ENCODE data around the gene SYT1.

The SYT1 gene

DNA sequence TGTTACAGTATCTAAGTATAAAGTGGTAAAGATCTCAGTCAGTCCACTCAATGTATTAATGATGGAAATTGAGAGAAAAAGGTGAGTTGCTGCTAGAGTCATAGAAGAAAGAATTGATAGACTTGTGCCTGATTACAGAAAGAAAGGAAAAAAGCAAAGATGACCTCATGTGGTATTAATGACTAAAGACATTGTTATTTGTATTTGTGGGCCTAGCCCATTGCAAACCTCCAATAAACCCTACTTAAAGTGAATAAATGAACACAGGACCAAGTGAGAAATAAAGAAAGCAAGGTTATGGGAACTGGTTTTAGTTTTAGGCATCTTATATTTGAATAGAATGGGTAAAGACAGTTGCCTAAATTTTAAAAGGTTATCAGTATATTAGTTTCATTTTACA, 105.5 kb downstream of the SYT1 start:
- no peak overlapping the region for H2AK5ac ChIP-seq (ENCODE audit: low read length, severe bottlenecking)
- no peak overlapping the region for H2BK15ac ChIP-seq (ENCODE audit: low read depth, poor library complexity, severe bottlenecking)
- H3K9ac ChIP-seq (ENCODE audit: low read length), result no peak overlapping the region
- no peaks in the 10 kb centered on the region for H3K27me3 ChIP-seq (ENCODE audit: control insufficient read depth in 1 of 2, insufficient read depth in 1 of 2, low read length in 2 of 2)
- H2BK12ac ChIP-seq (ENCODE audit: low read length in 2 of 2), result no peak overlapping the region
- no peak overlapping the region for H3K18ac ChIP-seq (ENCODE audit: low read depth in 1 of 2, low read length in 2 of 2)
- no peak overlapping the region for H2BK120ac ChIP-seq (ENCODE audit: low read depth, low read length)
- H3K4ac ChIP-seq (ENCODE audit: low read depth in 1 of 2, low read length in 2 of 2), result no peak overlapping the region
- H3K27ac ChIP-seq (ENCODE audit: low read length, poor library complexity, severe bottlenecking), result no peak overlapping the region
- no peak overlapping the region for H2AFZ ChIP-seq (ENCODE audit: low read depth, low read length)
- H3K4me2 ChIP-seq (ENCODE audit: low read length, poor library complexity, severe bottlenecking), result no peak overlapping the region
- no peak overlapping the region for H4K91ac ChIP-seq (ENCODE audit: low read length)
- H3K9me3 ChIP-seq (ENCODE audit: control insufficient read depth, low read length), result no peaks in the 10 kb centered on the region
- H3K36me3 ChIP-seq (ENCODE audit: control insufficient read depth in 1 of 2, insufficient read depth in 2 of 2, low read depth in 1 of 2, low read length in 2 of 2), result no peaks in the 10 kb centered on the region
- no peak overlapping the region for H3K4me3 ChIP-seq (ENCODE audit: insufficient read depth in 1 of 2, low read depth in 1 of 2, low read length in 2 of 2)
- H3K14ac ChIP-seq (ENCODE audit: low read length in 2 of 2), result no peak overlapping the region
- H3K23ac ChIP-seq (ENCODE audit: low read length in 2 of 2), result no peak overlapping the region
- peaks cover 2% of the 10 kb centered on the region for H3K79me1 ChIP-seq (replicated peaks; ENCODE audit: low read length, poor library complexity, severe bottlenecking)
- H2BK5ac ChIP-seq (ENCODE audit: low read depth, low read length, poor library complexity, severe bottlenecking), result no peak overlapping the region
- H4K8ac ChIP-seq (ENCODE audit: low read length), result no peak overlapping the region
- no peak for DNase-seq
- no peaks in the 10 kb centered on the region for H3K4me1 ChIP-seq (ENCODE audit: control insufficient read depth, insufficient read depth, low read depth, low read length)

DNA sequence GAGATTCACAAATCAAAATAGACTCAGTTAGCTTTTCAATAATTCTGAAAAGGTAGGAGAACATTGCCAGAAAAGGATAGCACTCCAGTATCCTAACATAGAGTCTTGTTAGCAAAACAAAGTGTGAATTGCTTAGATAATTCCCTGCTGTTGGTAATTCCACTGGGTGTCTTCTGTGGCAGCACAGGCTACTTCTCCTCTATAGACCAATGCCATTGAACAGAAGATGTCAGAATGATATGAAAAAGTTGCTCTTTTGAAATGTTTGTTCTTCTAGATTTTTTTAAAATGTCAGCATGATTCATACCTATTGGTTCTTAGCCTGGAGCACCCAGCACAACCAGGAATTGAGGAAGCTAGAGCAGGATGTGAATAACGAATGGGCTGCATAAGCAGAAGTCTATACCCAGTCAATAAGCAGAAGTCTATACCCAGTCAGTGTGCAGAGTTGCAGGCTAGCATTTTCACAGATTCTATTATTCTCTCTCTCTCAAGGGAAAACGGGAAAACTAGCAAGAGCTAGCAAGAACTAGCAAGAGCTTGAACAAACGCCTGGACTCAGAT, 112.8 kb downstream of the SYT1 start:
- Histone ChIP-seq H2AK5ac (ENCODE audit: low read length, severe bottlenecking) (no peak overlapping the region), H2BK12ac (ENCODE audit: low read length in 2 of 2) (no peak overlapping the region), H3K27me3 (ENCODE audit: control insufficient read depth in 1 of 2, insufficient read depth in 1 of 2, low read length in 2 of 2) (no peaks in the 10 kb centered on the region), H3K23ac (ENCODE audit: low read length in 2 of 2) (no peak overlapping the region), H3K36me3 (ENCODE audit: control insufficient read depth in 1 of 2, insufficient read depth in 2 of 2, low read depth in 1 of 2, low read length in 2 of 2) (no peaks in the 10 kb centered on the region), H2AFZ (ENCODE audit: low read depth, low read length) (no peak overlapping the region), H3K4me1 (ENCODE audit: control insufficient read depth, insufficient read depth, low read depth, low read length) (no peaks in the 10 kb centered on the region), H4K91ac (ENCODE audit: low read length) (no peak overlapping the region), H2BK5ac (ENCODE audit: low read depth, low read length, poor library complexity, severe bottlenecking) (no peak overlapping the region), H3K79me1 (replicated peaks; ENCODE audit: low read length, poor library complexity, severe bottlenecking) (no peaks in the 10 kb centered on the region), H3K27ac (ENCODE audit: low read length, poor library complexity, severe bottlenecking) (no peak overlapping the region), H3K9ac (ENCODE audit: low read length) (no peak overlapping the region), H3K4me3 (ENCODE audit: insufficient read depth in 1 of 2, low read depth in 1 of 2, low read length in 2 of 2) (no peak overlapping the region), H3K9me3 (ENCODE audit: control insufficient read depth, low read length) (no peaks in the 10 kb centered on the region), H3K14ac (ENCODE audit: low read length in 2 of 2) (no peak overlapping the region), H2BK120ac (ENCODE audit: low read depth, low read length) (no peak overlapping the region), H3K4ac (ENCODE audit: low read depth in 1 of 2, low read length in 2 of 2) (no peak overlapping the region), H3K18ac (ENCODE audit: low read depth in 1 of 2, low read length in 2 of 2) (no peak overlapping the region), H2BK15ac (ENCODE audit: low read depth, poor library complexity, severe bottlenecking) (no peak overlapping the region), H3K4me2 (ENCODE audit: low read length, poor library complexity, severe bottlenecking) (no peak overlapping the region), H4K8ac (ENCODE audit: low read length) (no peak overlapping the region)
- DNase-seq, result no peak
- WGBS, result 57% methylated on average over 3 of the region's 3 CpGs

DNA sequence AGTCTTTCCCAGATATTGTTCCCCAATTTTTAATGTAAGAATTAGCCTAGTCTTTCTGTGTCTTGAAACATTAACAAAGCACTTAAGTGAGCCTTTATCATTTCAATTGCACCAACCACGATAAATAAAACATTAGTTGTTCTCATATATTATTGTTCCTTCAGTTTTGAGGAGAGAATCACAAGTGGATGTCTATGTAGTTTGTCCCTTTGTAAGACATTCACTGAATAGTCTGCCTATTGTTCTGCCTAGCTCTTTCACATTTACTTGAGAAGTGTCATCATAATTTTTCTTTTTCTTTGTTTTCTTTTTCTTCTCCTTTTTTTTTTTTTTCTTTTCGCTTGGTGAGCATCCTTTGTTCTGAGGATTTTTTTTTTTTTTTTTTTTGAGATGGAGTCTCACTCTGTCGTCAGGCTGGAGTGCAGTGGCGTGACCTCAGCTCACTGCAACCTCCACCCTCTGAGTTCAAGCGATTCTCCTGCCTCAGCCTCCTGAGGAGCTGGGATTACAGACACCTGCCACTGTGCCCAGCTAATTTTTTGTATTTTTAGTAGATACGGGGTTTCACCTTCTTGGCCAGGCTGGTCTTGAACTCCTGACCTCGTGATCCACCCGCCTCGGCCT, 129.7 kb downstream of the SYT1 start:
- H2BK15ac ChIP-seq (ENCODE audit: low read depth, poor library complexity, severe bottlenecking), result no peak overlapping the region
- no peak overlapping the region for H3K23ac ChIP-seq (ENCODE audit: low read length in 2 of 2)
- no peak overlapping the region for H3K27ac ChIP-seq (ENCODE audit: low read length, poor library complexity, severe bottlenecking)
- H3K18ac ChIP-seq (ENCODE audit: low read depth in 1 of 2, low read length in 2 of 2), result no peak overlapping the region
- H3K79me1 ChIP-seq (replicated peaks; ENCODE audit: low read length, poor library complexity, severe bottlenecking), result no peaks in the 10 kb centered on the region
- H3K4me2 ChIP-seq (ENCODE audit: low read length, poor library complexity, severe bottlenecking), result no peak overlapping the region
- H3K14ac ChIP-seq (ENCODE audit: low read length in 2 of 2), result no peak overlapping the region
- no peak overlapping the region for H2BK5ac ChIP-seq (ENCODE audit: low read depth, low read length, poor library complexity, severe bottlenecking)
- no peaks in the 10 kb centered on the region for H3K27me3 ChIP-seq (ENCODE audit: control insufficient read depth in 1 of 2, insufficient read depth in 1 of 2, low read length in 2 of 2)
- no peak overlapping the region for H2AFZ ChIP-seq (ENCODE audit: low read depth, low read length)
- no peaks in the 10 kb centered on the region for H3K36me3 ChIP-seq (ENCODE audit: control insufficient read depth in 1 of 2, insufficient read depth in 2 of 2, low read depth in 1 of 2, low read length in 2 of 2)
- no peak overlapping the region for H2BK120ac ChIP-seq (ENCODE audit: low read depth, low read length)
- H3K4me1 ChIP-seq (ENCODE audit: control insufficient read depth, insufficient read depth, low read depth, low read length), result no peaks in the 10 kb centered on the region
- 97% methylated on average over 7 of the region's 9 CpGs for WGBS
- H3K9me3 ChIP-seq (ENCODE audit: control insufficient read depth, low read length), result no peaks in the 10 kb centered on the region
- H3K4me3 ChIP-seq (ENCODE audit: insufficient read depth in 1 of 2, low read depth in 1 of 2, low read length in 2 of 2), result no peak overlapping the region
- no peak overlapping the region for H3K4ac ChIP-seq (ENCODE audit: low read depth in 1 of 2, low read length in 2 of 2)
- H4K91ac ChIP-seq (ENCODE audit: low read length), result no peak overlapping the region
- no peak overlapping the region for H4K8ac ChIP-seq (ENCODE audit: low read length)
- no peak overlapping the region for H2BK12ac ChIP-seq (ENCODE audit: low read length in 2 of 2)
- H2AK5ac ChIP-seq (ENCODE audit: low read length, severe bottlenecking), result no peak overlapping the region
- no peak overlapping the region for H3K9ac ChIP-seq (ENCODE audit: low read length)
- DNase-seq, result no peak

DNA sequence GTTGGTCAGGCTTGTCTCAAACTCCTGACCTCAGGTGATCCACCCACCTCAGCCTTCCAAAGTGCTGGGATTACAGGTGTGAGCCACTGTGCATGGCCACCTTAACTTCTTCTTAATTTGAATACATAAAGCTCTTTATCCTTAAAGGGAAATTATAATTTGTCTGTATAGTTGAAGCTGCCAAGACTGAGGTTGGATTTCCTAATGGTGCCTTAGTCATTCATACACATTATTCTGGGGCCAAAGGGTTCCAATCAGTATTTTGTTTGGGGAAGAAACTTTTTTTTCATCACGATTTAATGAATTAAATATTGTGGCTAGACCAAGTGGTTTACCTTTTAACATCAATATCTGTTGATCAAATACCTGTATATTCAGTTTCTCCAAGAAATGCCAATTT, 135.9 kb downstream of the SYT1 start:
- no peaks in the 10 kb centered on the region for H3K79me1 ChIP-seq (replicated peaks; ENCODE audit: low read length, poor library complexity, severe bottlenecking)
- H3K18ac ChIP-seq (ENCODE audit: low read depth in 1 of 2, low read length in 2 of 2), result no peak overlapping the region
- no peak overlapping the region for H3K4ac ChIP-seq (ENCODE audit: low read depth in 1 of 2, low read length in 2 of 2)
- no peaks in the 10 kb centered on the region for H3K27me3 ChIP-seq (ENCODE audit: control insufficient read depth in 1 of 2, insufficient read depth in 1 of 2, low read length in 2 of 2)
- H4K91ac ChIP-seq (ENCODE audit: low read length), result no peak overlapping the region
- no peak overlapping the region for H2AFZ ChIP-seq (ENCODE audit: low read depth, low read length)
- no peaks in the 10 kb centered on the region for H3K36me3 ChIP-seq (ENCODE audit: control insufficient read depth in 1 of 2, insufficient read depth in 2 of 2, low read depth in 1 of 2, low read length in 2 of 2)
- H3K27ac ChIP-seq (ENCODE audit: low read length, poor library complexity, severe bottlenecking), result no peak overlapping the region
- WGBS, result no CpG with 5 or more reads among the region's 1 CpG
- no peak overlapping the region for H3K9ac ChIP-seq (ENCODE audit: low read length)
- no peak overlapping the region for H3K4me2 ChIP-seq (ENCODE audit: low read length, poor library complexity, severe bottlenecking)
- H2BK15ac ChIP-seq (ENCODE audit: low read depth, poor library complexity, severe bottlenecking), result no peak overlapping the region
- H3K4me1 ChIP-seq (ENCODE audit: control insufficient read depth, insufficient read depth, low read depth, low read length), result no peaks in the 10 kb centered on the region
- H3K23ac ChIP-seq (ENCODE audit: low read length in 2 of 2), result no peak overlapping the region
- no peak overlapping the region for H4K8ac ChIP-seq (ENCODE audit: low read length)
- no peak overlapping the region for H2BK12ac ChIP-seq (ENCODE audit: low read length in 2 of 2)
- H3K9me3 ChIP-seq (ENCODE audit: control insufficient read depth, low read length), result no peaks in the 10 kb centered on the region
- no peak overlapping the region for H2BK5ac ChIP-seq (ENCODE audit: low read depth, low read length, poor library complexity, severe bottlenecking)
- no peak overlapping the region for H2AK5ac ChIP-seq (ENCODE audit: low read length, severe bottlenecking)
- no peak for DNase-seq
- no peak overlapping the region for H3K4me3 ChIP-seq (ENCODE audit: insufficient read depth in 1 of 2, low read depth in 1 of 2, low read length in 2 of 2)
- H2BK120ac ChIP-seq (ENCODE audit: low read depth, low read length), result no peak overlapping the region
- H3K14ac ChIP-seq (ENCODE audit: low read length in 2 of 2), result no peak overlapping the region
